ENCODE results near the gene JSRP1.

DNA sequence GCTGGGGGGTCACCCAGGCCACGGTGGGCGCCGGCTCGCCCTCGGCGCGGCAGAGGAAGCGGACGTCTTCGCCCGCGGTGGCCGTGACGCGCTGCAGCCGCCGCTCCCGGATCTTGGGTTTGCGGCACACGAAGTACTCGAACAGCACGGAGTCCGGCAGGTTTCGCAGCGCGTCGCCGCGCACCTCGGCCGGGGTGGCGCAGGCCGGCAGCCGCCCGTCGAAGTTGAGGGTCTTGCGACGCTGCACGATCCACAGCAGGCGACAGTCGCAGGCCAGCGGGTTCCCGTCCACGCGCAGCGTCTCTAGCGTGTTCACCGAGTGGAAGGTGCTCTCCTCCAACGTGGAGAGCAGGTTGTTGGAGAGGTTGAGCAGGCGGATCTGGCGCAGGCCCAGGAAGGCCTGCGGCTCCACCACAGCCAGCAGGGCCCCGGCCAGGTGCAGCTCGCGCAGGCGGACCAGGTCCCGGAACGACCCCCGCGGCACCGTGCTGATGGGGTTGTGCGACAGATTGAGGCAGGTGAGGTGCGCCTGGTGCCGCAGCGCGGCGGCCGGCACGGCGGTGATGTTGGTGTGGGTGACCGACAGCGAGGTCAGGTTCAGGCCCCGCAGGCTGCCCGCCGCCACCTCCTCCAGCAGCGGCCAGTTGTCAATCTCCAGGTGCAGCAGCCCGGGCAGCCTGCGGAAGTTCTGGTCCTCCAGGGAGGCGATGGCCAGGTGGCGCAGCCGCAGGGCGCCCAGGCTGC is 34.4 kb upstream of the JSRP1 start:
- TF ChIP-seq CTCF (IDR thresholded peaks at IDR 0.05; ENCODE audit: low read depth, low read length, missing input control): no peak
- no peak for TF ChIP-seq FOXA1 (IDR thresholded peaks at IDR 0.05)
- TF ChIP-seq MAX (IDR thresholded peaks at IDR 0.05): no peak
- TF ChIP-seq EGR1 (IDR thresholded peaks at IDR 0.05; ENCODE audit: low read depth in 2 of 2): no peak
- TF ChIP-seq YY1 (IDR thresholded peaks at IDR 0.05): no peak
